GM23248 (cell line): ENCODE measurements around the gene EGFR. TPM values are rescaled to one million over a fixed set of nuclear protein-coding genes. Genes with fewer than 3 reads are reported as not detected.

Experiments used
- DNase-seq: peaks from one replicate; pipeline ENCODE4 v3.0.0-alpha.2; 2015
- H2AFZ ChIP-seq: fragments of 200-600 bp; sonication (generic); 2 replicates; pipeline ENCODE4 v1.6.1; 2016; ENCODE audit warnings: antibody characterized with exemption
- H3F3A ChIP-seq: fragments of 200-600 bp; sonication (generic); 2 replicates; pipeline ENCODE4 v1.6.1; 2016; ENCODE audit warnings: mild to moderate bottlenecking, antibody characterized with exemption, mixed run types; ENCODE audit not compliant: insufficient read depth
- H3K27ac ChIP-seq: fragments of 200-600 bp; sonication (generic); 2 replicates; pipeline ENCODE4 v1.5.1; 2016; ENCODE audit warnings: mild to moderate bottlenecking
- H3K27me3 ChIP-seq: fragments of 200-600 bp; sonication (generic); replicated peaks from 2 replicates; pipeline ENCODE4 v1.6.1; 2016; ENCODE audit warnings: mild to moderate bottlenecking; ENCODE audit not compliant: insufficient read depth
- H3K36me3 ChIP-seq: fragments of 200-600 bp; sonication (generic); 2 replicates; pipeline ENCODE4 v1.6.1; 2016; ENCODE audit warnings: low read depth, mild to moderate bottlenecking
- H3K4me1 ChIP-seq: fragments of 200-600 bp; sonication (generic); 2 replicates; pipeline ENCODE4 v1.6.1; 2016; ENCODE audit warnings: mild to moderate bottlenecking; ENCODE audit not compliant: insufficient read depth
- H3K4me2 ChIP-seq: fragments of 200-600 bp; sonication (generic); one replicate; pipeline ENCODE4 v1.6.1; 2016; ENCODE audit warnings: mild to moderate bottlenecking; ENCODE audit not compliant: unreplicated experiment
- H3K4me3 ChIP-seq: fragments of 200-600 bp; sonication (generic); 2 replicates; pipeline ENCODE4 v1.5.1; 2016; ENCODE audit warnings: mild to moderate bottlenecking
- H3K79me2 ChIP-seq: fragments of 200-600 bp; sonication (generic); 2 replicates; pipeline ENCODE4 v1.6.1; 2016; ENCODE audit warnings: mild to moderate bottlenecking; ENCODE audit not compliant: insufficient read depth
- H3K9ac ChIP-seq: fragments of 200-600 bp; sonication (generic); 2 replicates; pipeline ENCODE4 v1.6.1; 2016; ENCODE audit warnings: mild to moderate bottlenecking
- H3K9me2 ChIP-seq: fragments of 200-600 bp; sonication (generic); 2 replicates; pipeline ENCODE4 v1.6.1; 2016; ENCODE audit warnings: mixed run types, mild to moderate bottlenecking, moderate library complexity; ENCODE audit not compliant: insufficient read depth
- H3K9me3 ChIP-seq: fragments of 200-600 bp; sonication (generic); one replicate; pipeline ENCODE4 v1.6.1; 2017; ENCODE audit warnings: low read depth
- H4K20me1 ChIP-seq: fragments of 200-600 bp; sonication (generic); 2 replicates; pipeline ENCODE4 v1.6.0; 2016; ENCODE audit not compliant: insufficient read depth
- EZH2 ChIP-seq: fragments of 200-600 bp; sonication (generic); IDR thresholded peaks from 2 replicates; pipeline ENCODE4 v1.6.1; 2018; ENCODE audit warnings: antibody characterized with exemption, mild to moderate bottlenecking; ENCODE audit not compliant: insufficient read depth, poor library complexity, severe bottlenecking
- EZH2phosphoT487 ChIP-seq: fragments of 200-600 bp; sonication (generic); IDR thresholded peaks from 2 replicates; pipeline ENCODE4 v1.6.1; 2018; ENCODE audit warnings: antibody characterized with exemption, moderate library complexity, mild to moderate bottlenecking, low read depth; ENCODE audit not compliant: insufficient read depth
- WGBS, 2 experiments: methylation state at CpG; one replicate each; pipeline ENCODE4 v1.1.6; 2015 to 2017; ENCODE audit warnings: low lambda C conversion rate in 2 of 2, low coverage in 1 of 2; ENCODE audit errors: missing lambda C conversion rate in 2 of 2; 5-methylcytosine and 5-hydroxymethylcytosine counted together
- in situ Hi-C: fragments of 300-500 bp; cut with MboI; formaldehyde crosslinking; loops from 2 replicates; pipeline ENCODE4 v1.15.0; 2020
- polyA plus RNA-seq: library from polyadenylated mRNA; unstranded; fragments of >200 nt; fragmentation: Nextera tagmentation; extraction: Ambion mirVana; gene quantifications from 2 replicates; pipeline ENCODE4 v1.2.1, GENCODE V29; 2016
- total RNA-seq: library from RNA; depleted of rRNA; stranded (reverse); fragments of >200 nt; shearing (Covaris generic); gene quantifications from 2 replicates; pipeline ENCODE4 v1.2.3, GENCODE V29; 2014

Gene EGFR
- total and polyA plus RNA-seq, 2 experiments from 2014 or later: 48.7 to 53.5 TPM

- 61 to 67% methylated on average over 3 of the region's 3 CpGs for WGBS, 2 experiments
- no peaks in the 10 kb centered on the region for H3K9me3 ChIP-seq
- H3K36me3 ChIP-seq: no peaks in the 10 kb centered on the region
- H3F3A ChIP-seq: peaks cover 15% of the 10 kb centered on the region
- H2AFZ ChIP-seq: no peak overlapping the region
- H3K4me3 ChIP-seq: no peak overlapping the region
- H3K9ac ChIP-seq: no peak overlapping the region
- H3K4me1 ChIP-seq: peaks cover 59% of the 10 kb centered on the region
- no peak overlapping the region for H3K4me2 ChIP-seq
- TF ChIP-seq EZH2 (no peak), EZH2phosphoT487 (no peak)
- in situ Hi-C loops: no loop called here
- peaks cover 99% of the 10 kb centered on the region for H3K79me2 ChIP-seq
- H3K27ac ChIP-seq: no peak overlapping the region
- H3K27me3 ChIP-seq: no peaks in the 10 kb centered on the region
- no peaks in the 10 kb centered on the region for H3K9me2 ChIP-seq
- DNase-seq: no peak
- H4K20me1 ChIP-seq: no peaks in the 10 kb centered on the region
These were observed 90.0 kb downstream of the EGFR start for GRCh38 chr7:55108818-55109217.

GRCh38 chr7:55109404-55110167 lies 90.8 kb downstream of the EGFR start:
- H3K36me3 ChIP-seq: no peaks in the 10 kb centered on the region
- no peaks in the 10 kb centered on the region for H3K9me3 ChIP-seq
- peaks cover 57% of the 10 kb centered on the region for H3K4me1 ChIP-seq
- H3K4me2 ChIP-seq: peak overlapping the region; percentile 15
- no peak overlapping the region for H2AFZ ChIP-seq
- 0 out of 2 replicates have a peak overlapping the region, but pooled peaks have one; percentile 11 for H3K27ac ChIP-seq
- no peak for TF ChIP-seq EZH2
- no peak for TF ChIP-seq EZH2phosphoT487
- peak; percentile 56 for DNase-seq
- H4K20me1 ChIP-seq: no peaks in the 10 kb centered on the region
- no peak overlapping the region for H3K4me3 ChIP-seq
- no peaks in the 10 kb centered on the region for H3K9me2 ChIP-seq
- no peaks in the 10 kb centered on the region for H3K27me3 ChIP-seq
- 77 to 78% methylated on average over 8 of the region's 8 CpGs for WGBS, 2 experiments
- no peak overlapping the region for H3K9ac ChIP-seq
- in situ Hi-C loops: no loop called here
- H3K79me2 ChIP-seq: peaks cover 98% of the 10 kb centered on the region
- peaks cover 15% of the 10 kb centered on the region for H3F3A ChIP-seq

GRCh38 chr7:55110282-55110992 lies 91.6 kb downstream of the EGFR start:
- no peak for DNase-seq
- peaks cover 15% of the 10 kb centered on the region for H3F3A ChIP-seq
- H3K27me3 ChIP-seq: no peaks in the 10 kb centered on the region
- no peaks in the 10 kb centered on the region for H3K9me3 ChIP-seq
- peak overlapping the region; percentile 43 for H3K4me2 ChIP-seq
- H3K36me3 ChIP-seq: no peaks in the 10 kb centered on the region
- peak overlapping the region; percentile 40; the same call in 1 of the 2 replicates for H3K4me3 ChIP-seq
- in situ Hi-C loops: no loop called here
- H3K9me2 ChIP-seq: no peaks in the 10 kb centered on the region
- no peaks in the 10 kb centered on the region for H4K20me1 ChIP-seq
- peaks cover 49% of the 10 kb centered on the region for H3K4me1 ChIP-seq
- 61% methylated on average over 14 of the region's 14 CpGs for WGBS, 2 experiments
- H3K9ac ChIP-seq: peak overlapping the region; percentile 58
- peaks cover 99% of the 10 kb centered on the region for H3K79me2 ChIP-seq
- TF ChIP-seq EZH2phosphoT487: no peak
- TF ChIP-seq EZH2: no peak
- H3K27ac ChIP-seq: peak overlapping the region; percentile 54
- H2AFZ ChIP-seq: no peak overlapping the region

- in situ Hi-C loops: no loop called here
- peaks cover 99% of the 10 kb centered on the region for H3K79me2 ChIP-seq
- DNase-seq: peak; percentile 68
- no peak for TF ChIP-seq EZH2phosphoT487
- TF ChIP-seq EZH2: no peak
- no peak overlapping the region for H2AFZ ChIP-seq
- H3K27ac ChIP-seq: peak overlapping the region; percentile 54
- no peaks in the 10 kb centered on the region for H3K27me3 ChIP-seq
- peak overlapping the region; percentile 58 for H3K9ac ChIP-seq
- no peaks in the 10 kb centered on the region for H3K9me3 ChIP-seq
- 29 to 30% methylated on average over 9 of the region's 9 CpGs for WGBS, 2 experiments
- no peaks in the 10 kb centered on the region for H3K36me3 ChIP-seq
- peak overlapping the region; percentile 40; the same call in 1 of the 2 replicates for H3K4me3 ChIP-seq
- H3K9me2 ChIP-seq: no peaks in the 10 kb centered on the region
- H3K4me2 ChIP-seq: peak overlapping the region; percentile 43
- peaks cover 15% of the 10 kb centered on the region for H3F3A ChIP-seq
- H4K20me1 ChIP-seq: no peaks in the 10 kb centered on the region
- H3K4me1 ChIP-seq: peaks cover 44% of the 10 kb centered on the region
These were observed 92.2 kb downstream of the EGFR start for GRCh38 chr7:55110993-55111361.
